Panc1 (cell line): ENCODE data around the gene GALNT18.

ENCODE experiments used
- POLR2AphosphoS5 ChIP-seq: IDR thresholded peaks from 2 replicates; pipeline ENCODE4 v1.6.1; 2012; ENCODE audit warnings: mild to moderate bottlenecking, low read depth, low read length, moderate library complexity
- SIN3A ChIP-seq: IDR thresholded peaks from 2 replicates; pipeline ENCODE4 v1.6.1; 2012; ENCODE audit warnings: low read depth, mild to moderate bottlenecking, low read length, moderate library complexity, borderline replicate concordance; ENCODE audit not compliant: insufficient read depth
- TF ChIP-seq, protein P1 (sequence below): fragments of 450-650 bp; IDR thresholded peaks from 2 replicates; pipeline ENCODE4 v1.5.1; 2017; ENCODE audit warnings: mild to moderate bottlenecking
- TF ChIP-seq, protein P2 (sequence below), 2 experiments: IDR thresholded peaks; 2 replicates each; pipeline ENCODE4 v1.6.1; 2011 to 2012; ENCODE audit warnings: low read depth in 2 of 2, control low read depth in 1 of 2, low read length in 1 of 2, mild to moderate bottlenecking in 1 of 2, moderate library complexity in 1 of 2; ENCODE audit not compliant: insufficient read depth in 1 of 2

DNA sequence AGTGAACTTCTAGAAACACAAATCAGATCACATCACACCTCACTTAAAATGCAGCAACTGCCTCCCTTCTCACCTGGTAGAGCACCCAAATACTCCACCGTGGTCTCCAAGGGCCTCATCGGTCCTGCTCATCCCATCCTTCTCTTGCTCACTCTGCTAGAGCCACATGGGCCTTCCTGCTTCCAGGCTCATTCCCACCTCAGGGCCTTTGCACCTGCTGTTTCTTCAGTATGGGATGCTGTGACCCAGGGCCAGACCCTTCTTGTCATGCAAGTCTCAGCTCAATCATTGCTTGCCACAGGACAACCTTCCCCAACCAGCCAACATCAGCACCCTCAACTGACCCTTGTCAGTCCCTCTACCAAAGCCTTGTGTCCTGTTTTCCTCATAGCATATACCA, 124.9 kb downstream of the GALNT18 start:
- TF ChIP-seq, protein P1, sequence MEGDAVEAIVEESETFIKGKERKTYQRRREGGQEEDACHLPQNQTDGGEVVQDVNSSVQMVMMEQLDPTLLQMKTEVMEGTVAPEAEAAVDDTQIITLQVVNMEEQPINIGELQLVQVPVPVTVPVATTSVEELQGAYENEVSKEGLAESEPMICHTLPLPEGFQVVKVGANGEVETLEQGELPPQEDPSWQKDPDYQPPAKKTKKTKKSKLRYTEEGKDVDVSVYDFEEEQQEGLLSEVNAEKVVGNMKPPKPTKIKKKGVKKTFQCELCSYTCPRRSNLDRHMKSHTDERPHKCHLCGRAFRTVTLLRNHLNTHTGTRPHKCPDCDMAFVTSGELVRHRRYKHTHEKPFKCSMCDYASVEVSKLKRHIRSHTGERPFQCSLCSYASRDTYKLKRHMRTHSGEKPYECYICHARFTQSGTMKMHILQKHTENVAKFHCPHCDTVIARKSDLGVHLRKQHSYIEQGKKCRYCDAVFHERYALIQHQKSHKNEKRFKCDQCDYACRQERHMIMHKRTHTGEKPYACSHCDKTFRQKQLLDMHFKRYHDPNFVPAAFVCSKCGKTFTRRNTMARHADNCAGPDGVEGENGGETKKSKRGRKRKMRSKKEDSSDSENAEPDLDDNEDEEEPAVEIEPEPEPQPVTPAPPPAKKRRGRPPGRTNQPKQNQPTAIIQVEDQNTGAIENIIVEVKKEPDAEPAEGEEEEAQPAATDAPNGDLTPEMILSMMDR, result no peak
- no peak for TF ChIP-seq POLR2AphosphoS5
- TF ChIP-seq SIN3A, result no peak
- TF ChIP-seq, protein P2, sequence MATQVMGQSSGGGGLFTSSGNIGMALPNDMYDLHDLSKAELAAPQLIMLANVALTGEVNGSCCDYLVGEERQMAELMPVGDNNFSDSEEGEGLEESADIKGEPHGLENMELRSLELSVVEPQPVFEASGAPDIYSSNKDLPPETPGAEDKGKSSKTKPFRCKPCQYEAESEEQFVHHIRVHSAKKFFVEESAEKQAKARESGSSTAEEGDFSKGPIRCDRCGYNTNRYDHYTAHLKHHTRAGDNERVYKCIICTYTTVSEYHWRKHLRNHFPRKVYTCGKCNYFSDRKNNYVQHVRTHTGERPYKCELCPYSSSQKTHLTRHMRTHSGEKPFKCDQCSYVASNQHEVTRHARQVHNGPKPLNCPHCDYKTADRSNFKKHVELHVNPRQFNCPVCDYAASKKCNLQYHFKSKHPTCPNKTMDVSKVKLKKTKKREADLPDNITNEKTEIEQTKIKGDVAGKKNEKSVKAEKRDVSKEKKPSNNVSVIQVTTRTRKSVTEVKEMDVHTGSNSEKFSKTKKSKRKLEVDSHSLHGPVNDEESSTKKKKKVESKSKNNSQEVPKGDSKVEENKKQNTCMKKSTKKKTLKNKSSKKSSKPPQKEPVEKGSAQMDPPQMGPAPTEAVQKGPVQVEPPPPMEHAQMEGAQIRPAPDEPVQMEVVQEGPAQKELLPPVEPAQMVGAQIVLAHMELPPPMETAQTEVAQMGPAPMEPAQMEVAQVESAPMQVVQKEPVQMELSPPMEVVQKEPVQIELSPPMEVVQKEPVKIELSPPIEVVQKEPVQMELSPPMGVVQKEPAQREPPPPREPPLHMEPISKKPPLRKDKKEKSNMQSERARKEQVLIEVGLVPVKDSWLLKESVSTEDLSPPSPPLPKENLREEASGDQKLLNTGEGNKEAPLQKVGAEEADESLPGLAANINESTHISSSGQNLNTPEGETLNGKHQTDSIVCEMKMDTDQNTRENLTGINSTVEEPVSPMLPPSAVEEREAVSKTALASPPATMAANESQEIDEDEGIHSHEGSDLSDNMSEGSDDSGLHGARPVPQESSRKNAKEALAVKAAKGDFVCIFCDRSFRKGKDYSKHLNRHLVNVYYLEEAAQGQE (IDR thresholded peaks at IDR 0.05; ENCODE audit: insufficient read depth in 1 of 2, low read depth in 2 of 2, low read length in 1 of 2), result no peak
